Measurements from ENCODE around the gene MTFR1L. TPM values are rescaled to one million over a fixed set of nuclear protein-coding genes. Genes with fewer than 3 reads are reported as not detected.
A peak's percentile ranks its signal among the peaks of the same experiment; 100 is the strongest.

The MTFR1L gene
- total RNA-seq: 100 to 1,000 TPM in 2 of 4 donors, 10 to 100 TPM in 2; 91.1 to 107 (median 101) TPM

- no peak for TF ChIP-seq EP300 (IDR thresholded peaks at IDR 0.05)
- TF ChIP-seq POLR2AphosphoS5 (IDR thresholded peaks at IDR 0.05): peak; percentile 95 to 98
- TF ChIP-seq POLR2A (IDR thresholded peaks at IDR 0.05; ENCODE audit: low read depth): peak; percentile 65
- TF ChIP-seq CTCF (IDR thresholded peaks at IDR 0.05): peak in 1 of 3 experiments; percentile 14
- peaks cover 28 to 60% (median 44%) of the 10 kb centered on the region in 4 donors for H3K4me1 ChIP-seq
- 8% methylated on average over 5 of the region's 64 CpGs for WGBS
- intact Hi-C loops (cut with DNase I): loop anchor here (5.0 kb wide), 2 partner anchors 78 to 178 kb away; partner anchors contain the start of gene PAFAH2
- H3K36me3 ChIP-seq: peaks cover 9 to 34% (median 26%) of the 10 kb centered on the region in 4 donors
- H3K27me3 ChIP-seq: no peaks in the 10 kb centered on the region
- peak within 1 kb of the TSS; percentile 89 to 96 (median 92) for H3K27ac ChIP-seq (replicated peaks in 1 of 4)
- DNase-seq (ENCODE audit: extremely low spot score): peak; percentile 95
- peak within 1 kb of the TSS; percentile 80 to 91 (median 89) for H3K4me3 ChIP-seq
- H3K9me3 ChIP-seq: no peaks in the 10 kb centered on the region
Measured at GRCh38 chr1:25819491-25820246, at the start of gene MTFR1L. MTFR1L (plus strand) TSS chr1:25819954; CDS start chr1:25823105, 3,151 bp downstream.

- no peak overlapping the region for H3K4me3 ChIP-seq
- H3K27me3 ChIP-seq: no peaks in the 10 kb centered on the region
- WGBS: 80% methylated on average over 14 of the region's 14 CpGs
- H3K4me1 ChIP-seq: peaks cover 20 to 34% (median 21%) of the 10 kb centered on the region in 4 donors
- no peak for DNase-seq (ENCODE audit: extremely low spot score)
- H3K27ac ChIP-seq (replicated peaks in 1 of 4): peak overlapping the region; percentile 0 to 40 (median 18)
- intact Hi-C loops (cut with DNase I): no loop called here
- peaks cover 7 to 39% (median 20%) of the 10 kb centered on the region in 4 donors for H3K36me3 ChIP-seq
- H3K9me3 ChIP-seq: no peaks in the 10 kb centered on the region
- TF ChIP-seq POLR2AphosphoS5 (IDR thresholded peaks at IDR 0.05) (no peak), EP300 (IDR thresholded peaks at IDR 0.05) (no peak), POLR2A (IDR thresholded peaks at IDR 0.05; ENCODE audit: low read depth) (no peak), CTCF (IDR thresholded peaks at IDR 0.05) (no peak)
Measured at GRCh38 chr1:25770541-25771220, 49.1 kb upstream of the MTFR1L start.

GRCh38 chr1:25771221-25772114 is 48.3 kb upstream of the MTFR1L start:
- Histone ChIP-seq H3K9me3 (no peaks in the 10 kb centered on the region), H3K4me3 (no peak overlapping the region), H3K4me1 (peaks cover 20 to 32% (median 21%) of the 10 kb centered on the region in 4 donors), H3K27ac (replicated peaks in 1 of 4) (peak overlapping the region; percentile 0 to 40 (median 18)), H3K36me3 (peaks cover 7 to 39% (median 18%) of the 10 kb centered on the region in 4 donors), H3K27me3 (no peaks in the 10 kb centered on the region)
- intact Hi-C loops (cut with DNase I): no loop called here
- TF ChIP-seq EP300 (IDR thresholded peaks at IDR 0.05) (no peak), POLR2AphosphoS5 (IDR thresholded peaks at IDR 0.05) (no peak), CTCF (IDR thresholded peaks at IDR 0.05) (no peak), POLR2A (IDR thresholded peaks at IDR 0.05; ENCODE audit: low read depth) (no peak)
- 61% methylated on average over 32 of the region's 34 CpGs for WGBS
- DNase-seq (ENCODE audit: extremely low spot score): no peak

GRCh38 chr1:25772164-25772563 is 47.6 kb upstream of the MTFR1L start:
- peaks cover 20 to 28% (median 21%) of the 10 kb centered on the region in 4 donors for H3K4me1 ChIP-seq
- H3K4me3 ChIP-seq: no peak overlapping the region
- intact Hi-C loops (cut with DNase I): no loop called here
- TF ChIP-seq POLR2A (IDR thresholded peaks at IDR 0.05; ENCODE audit: low read depth) (no peak), CTCF (IDR thresholded peaks at IDR 0.05) (no peak), POLR2AphosphoS5 (IDR thresholded peaks at IDR 0.05) (no peak), EP300 (IDR thresholded peaks at IDR 0.05) (no peak)
- 95% methylated on average over 5 of the region's 5 CpGs for WGBS
- H3K27ac ChIP-seq (replicated peaks in 1 of 4): no peak overlapping the region
- H3K36me3 ChIP-seq: peaks cover 7 to 41% (median 16%) of the 10 kb centered on the region in 4 donors
- no peaks in the 10 kb centered on the region for H3K9me3 ChIP-seq
- H3K27me3 ChIP-seq: no peaks in the 10 kb centered on the region
- no peak for DNase-seq (ENCODE audit: extremely low spot score)

All from esophagus muscularis mucosa (tissue), 4 donors.